Endothelial cell (in vitro differentiated cells): ENCODE results near the gene UPB1. TPM values are rescaled to one million over a fixed set of nuclear protein-coding genes. Genes with fewer than 3 reads are reported as not detected.

ENCODE experiments used
- DNase-seq: peaks from one replicate; pipeline ENCODE4 v3.0.0; 2021; ENCODE audit warnings: low spot score
- H3K27ac Mint-ChIP-seq: one replicate; pipeline ENCODE4 v1.8.0; 2021; ENCODE audit warnings: mixed read lengths, inconsistent platforms; ENCODE audit not compliant: unreplicated experiment
- H3K27me3 Mint-ChIP-seq: one replicate; pipeline ENCODE4 v1.8.0; 2021; ENCODE audit warnings: mild to moderate bottlenecking, moderate library complexity, mixed read lengths, inconsistent platforms; ENCODE audit not compliant: unreplicated experiment
- H3K36me3 Mint-ChIP-seq: one replicate; pipeline ENCODE4 v1.8.0; 2021; ENCODE audit warnings: mild to moderate bottlenecking, low read depth, mixed read lengths, inconsistent platforms; ENCODE audit not compliant: unreplicated experiment
- H3K4me1 Mint-ChIP-seq: one replicate; pipeline ENCODE4 v1.8.0; 2021; ENCODE audit warnings: mild to moderate bottlenecking, mixed read lengths, inconsistent platforms; ENCODE audit not compliant: unreplicated experiment
- H3K4me3 Mint-ChIP-seq: one replicate; pipeline ENCODE4 v1.8.0; 2021; ENCODE audit warnings: mild to moderate bottlenecking, mixed read lengths, inconsistent platforms; ENCODE audit not compliant: unreplicated experiment
- H3K9me3 Mint-ChIP-seq: one replicate; pipeline ENCODE4 v1.8.0; 2021; ENCODE audit warnings: mixed read lengths, inconsistent platforms; ENCODE audit not compliant: unreplicated experiment
- total RNA-seq: library from RNA; stranded (reverse); fragmentation: NEBNext Ultra II Directional; extraction: Animal tissue kit (Norgen Biotek cat#: 25700); gene quantifications from one replicate; pipeline ENCODE4 v1.2.1, GENCODE V29; 2021; ENCODE audit not compliant: unreplicated experiment
- TF ChIP-seq, protein P1 (sequence below): fragments of 200-600 bp; sonication (generic); IDR thresholded peaks from one replicate; pipeline ENCODE4 v1.5.0; 2021; ENCODE audit warnings: antibody characterized with exemption; ENCODE audit not compliant: unreplicated experiment

Gene UPB1
- total RNA-seq, 1 donor from 2014 or later = 0.13 TPM

DNA sequence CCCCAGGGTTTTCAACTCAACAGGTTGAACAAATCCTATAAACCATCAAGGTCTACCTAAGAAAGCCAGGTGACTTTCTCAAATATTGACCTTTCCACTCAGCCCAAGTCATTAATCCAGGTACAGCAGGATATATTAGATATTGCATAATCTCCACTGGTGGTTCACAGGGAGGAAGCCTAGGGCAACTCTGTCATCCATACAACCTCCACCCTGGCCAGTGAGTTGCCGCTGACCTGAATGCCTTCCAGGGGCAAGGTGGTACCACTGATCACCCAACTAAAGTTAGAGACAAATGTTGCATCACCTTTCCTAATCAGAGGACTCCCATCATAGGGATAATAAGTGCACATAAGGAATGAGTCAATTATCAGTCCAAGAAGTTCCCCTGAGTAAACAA, 36.9 kb downstream of the UPB1 start:
- Mint-ChIP-seq H3K4me1 (no peaks in the 10 kb centered on the region), H3K4me3 (no peak overlapping the region), H3K36me3 (no peaks in the 10 kb centered on the region), H3K27me3 (no peaks in the 10 kb centered on the region), H3K27ac (no peak overlapping the region), H3K9me3 (no peaks in the 10 kb centered on the region)
- DNase-seq = no peak
- TF ChIP-seq, protein P1, sequence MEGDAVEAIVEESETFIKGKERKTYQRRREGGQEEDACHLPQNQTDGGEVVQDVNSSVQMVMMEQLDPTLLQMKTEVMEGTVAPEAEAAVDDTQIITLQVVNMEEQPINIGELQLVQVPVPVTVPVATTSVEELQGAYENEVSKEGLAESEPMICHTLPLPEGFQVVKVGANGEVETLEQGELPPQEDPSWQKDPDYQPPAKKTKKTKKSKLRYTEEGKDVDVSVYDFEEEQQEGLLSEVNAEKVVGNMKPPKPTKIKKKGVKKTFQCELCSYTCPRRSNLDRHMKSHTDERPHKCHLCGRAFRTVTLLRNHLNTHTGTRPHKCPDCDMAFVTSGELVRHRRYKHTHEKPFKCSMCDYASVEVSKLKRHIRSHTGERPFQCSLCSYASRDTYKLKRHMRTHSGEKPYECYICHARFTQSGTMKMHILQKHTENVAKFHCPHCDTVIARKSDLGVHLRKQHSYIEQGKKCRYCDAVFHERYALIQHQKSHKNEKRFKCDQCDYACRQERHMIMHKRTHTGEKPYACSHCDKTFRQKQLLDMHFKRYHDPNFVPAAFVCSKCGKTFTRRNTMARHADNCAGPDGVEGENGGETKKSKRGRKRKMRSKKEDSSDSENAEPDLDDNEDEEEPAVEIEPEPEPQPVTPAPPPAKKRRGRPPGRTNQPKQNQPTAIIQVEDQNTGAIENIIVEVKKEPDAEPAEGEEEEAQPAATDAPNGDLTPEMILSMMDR = no peak

DNA sequence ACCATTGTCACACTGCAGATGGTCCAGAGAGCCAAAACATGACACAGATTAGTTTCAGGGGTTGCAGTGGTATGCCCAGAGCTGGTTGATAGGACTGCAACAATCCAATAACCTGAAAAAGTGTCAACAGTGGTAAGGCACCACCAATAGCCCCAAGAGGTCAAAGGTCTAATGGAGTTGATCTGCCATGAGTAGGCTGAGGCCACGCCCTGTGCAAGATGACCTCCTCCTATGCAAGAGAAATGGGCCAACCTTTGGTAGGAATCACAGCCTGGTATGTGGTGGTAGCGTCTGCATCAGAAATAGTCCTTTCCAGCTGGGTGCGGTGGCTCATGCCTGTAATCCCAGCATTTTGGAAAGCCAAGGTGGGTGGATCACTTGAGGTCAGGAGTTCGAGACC, 40.2 kb downstream of the UPB1 start:
- Mint-ChIP-seq H3K36me3 (peaks cover 8% of the 10 kb centered on the region), H3K4me3 (no peak overlapping the region), H3K4me1 (no peaks in the 10 kb centered on the region), H3K27ac (no peak overlapping the region), H3K27me3 (no peaks in the 10 kb centered on the region), H3K9me3 (no peaks in the 10 kb centered on the region)
- TF ChIP-seq, protein P1 = no peak
- no peak for DNase-seq

DNA sequence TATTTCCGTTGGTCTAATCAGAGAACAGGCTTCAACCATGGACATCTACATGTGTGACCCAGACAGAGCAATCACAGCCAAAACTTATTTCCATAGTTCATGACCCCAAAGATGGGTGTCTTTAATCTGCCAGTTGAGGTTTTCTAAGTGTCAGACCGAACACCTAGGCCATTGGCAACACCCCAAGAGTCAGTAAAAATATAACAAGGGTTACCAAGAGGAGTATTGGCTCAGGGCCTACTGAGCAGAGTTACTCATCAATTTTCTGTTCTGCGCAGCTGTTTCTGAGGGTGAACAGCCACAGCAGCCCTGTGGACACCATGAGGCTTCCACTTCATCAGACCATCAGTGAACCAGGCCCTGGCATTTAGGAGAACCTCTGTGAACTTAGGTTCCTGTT, 41.0 kb downstream of the UPB1 start:
- Mint-ChIP-seq H3K4me1 (no peaks in the 10 kb centered on the region), H3K27ac (no peak overlapping the region), H3K27me3 (no peaks in the 10 kb centered on the region), H3K9me3 (no peaks in the 10 kb centered on the region), H3K36me3 (peaks cover 15% of the 10 kb centered on the region), H3K4me3 (no peak overlapping the region)
- DNase-seq = no peak
- TF ChIP-seq, protein P1 = no peak

DNA sequence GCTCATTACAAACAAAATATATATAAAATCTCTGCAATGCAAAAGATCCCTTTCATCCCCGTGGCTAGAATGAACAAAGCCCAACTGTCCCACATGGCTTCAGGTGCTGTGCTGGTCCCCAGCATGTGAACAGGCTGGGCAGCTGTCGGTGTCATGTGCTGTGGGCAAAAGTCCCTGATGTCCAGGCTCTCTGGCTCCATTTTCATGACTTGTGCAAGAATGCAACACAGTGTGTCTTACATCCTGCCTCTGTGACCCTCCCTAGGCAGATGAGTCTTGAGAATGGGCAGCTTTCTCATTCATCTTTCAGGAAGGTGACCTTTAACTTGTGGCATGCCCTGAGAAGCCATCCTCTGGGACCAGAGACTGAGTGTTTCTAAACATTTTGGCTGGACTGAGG, 45.3 kb downstream of the UPB1 start:
- H3K36me3 Mint-ChIP-seq = peaks cover 23% of the 10 kb centered on the region
- H3K27ac Mint-ChIP-seq = no peak overlapping the region

DNA sequence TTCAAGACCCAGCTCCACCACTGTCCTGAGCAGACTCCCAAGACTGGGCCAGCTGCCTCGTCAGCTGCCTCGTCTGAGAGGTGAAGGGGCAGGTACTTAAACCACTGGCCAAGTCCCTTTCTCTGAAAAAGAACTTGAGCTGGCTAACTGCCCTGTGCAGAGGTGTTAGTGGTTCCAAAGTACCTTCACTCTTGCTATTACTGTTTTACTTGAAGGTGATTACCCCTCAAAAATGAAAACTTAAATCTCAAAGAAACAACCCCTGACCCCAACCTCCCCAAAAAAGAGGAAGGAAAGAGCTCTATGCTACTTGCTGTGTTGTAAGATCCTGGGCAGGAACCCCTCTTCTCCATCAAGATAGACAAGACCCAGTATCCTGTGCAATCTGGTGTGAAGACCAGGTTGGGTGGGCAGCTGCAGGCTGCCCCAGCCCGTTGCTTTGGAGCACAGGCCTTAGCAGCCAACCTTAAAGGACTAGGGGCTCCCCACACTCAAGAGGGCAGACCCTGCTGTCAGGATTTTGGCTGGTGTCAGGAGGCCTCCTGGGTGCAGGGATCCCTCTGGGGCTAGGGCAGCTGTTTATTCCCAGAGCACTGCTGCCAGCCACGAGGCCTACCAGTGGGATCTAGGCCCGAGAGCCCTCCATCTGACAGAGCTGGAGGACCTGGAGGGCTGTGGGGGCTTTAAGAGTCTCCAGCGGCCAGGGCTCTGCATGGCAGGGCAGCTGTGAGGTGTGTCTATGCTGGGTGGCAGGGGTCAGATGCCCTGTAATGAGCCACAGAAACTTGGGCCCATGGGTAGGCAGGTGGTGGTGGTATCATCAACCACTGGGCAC, 46.8 kb downstream of the UPB1 start:
- no peak for DNase-seq
- Mint-ChIP-seq H3K9me3 (no peaks in the 10 kb centered on the region), H3K27me3 (peaks cover 2% of the 10 kb centered on the region), H3K4me3 (no peak overlapping the region), H3K4me1 (no peaks in the 10 kb centered on the region), H3K36me3 (peaks cover 32% of the 10 kb centered on the region), H3K27ac (no peak overlapping the region)
- TF ChIP-seq, protein P1 = no peak

More for the DNA sequence above, 45.3 kb downstream of the UPB1 start:
- H3K4me3 Mint-ChIP-seq = no peak overlapping the region
- no peak for DNase-seq
- no peaks in the 10 kb centered on the region for H3K9me3 Mint-ChIP-seq
- H3K4me1 Mint-ChIP-seq = no peaks in the 10 kb centered on the region
- TF ChIP-seq, protein P1 = no peak
- no peaks in the 10 kb centered on the region for H3K27me3 Mint-ChIP-seq
